Endothelial cell of umbilical vein (primary cell): Measurements from ENCODE around the gene ZNF423. TPM values are rescaled to one million over a fixed set of nuclear protein-coding genes. Genes with fewer than 3 reads are reported as not detected.

Source experiments
- BruUV-seq: library from RNA; stranded (reverse); fragments of 400-500 nt; replicated peaks from 2 replicates; lab custom pipeline; 2021; lab: Mats Ljungman, UMichigan
- CTCF ChIA-PET: fragments of 300-600, 350-600 bp; sonication (Branson Sonifier 250); formaldehyde crosslinking; loops from one replicate; lab custom pipeline; 2021; ENCODE audit warnings: antibody characterized with exemption, inconsistent platforms; lab: Charles Lee
- POLR2A ChIA-PET: fragments of 300-600, 350-600 bp; sonication (Branson Sonifier 250); formaldehyde crosslinking; loops from one replicate; lab custom pipeline; 2021; ENCODE audit warnings: antibody characterized with exemption, inconsistent platforms; lab: Charles Lee
- DNase-seq: peaks from one replicate; pipeline ENCODE4 v3.0.0-alpha.2; 2011; ENCODE audit warnings: low read depth, low spot score
- FAIRE-seq: peaks from 2 replicates; lab custom pipeline; 2011; peaks lifted over from hg19 to GRCh38; lab: Jason Lieb, UNC
- H2AFZ ChIP-seq: 2 replicates; pipeline ENCODE4 v1.6.0; 2012; ENCODE audit warnings: low read depth, low read length, control low read depth, inconsistent platforms
- H3K27ac ChIP-seq: 2 replicates; pipeline ENCODE4 v1.5.1; 2011; ENCODE audit warnings: low read depth, mild to moderate bottlenecking, control low read depth, low read length, moderate library complexity; ENCODE audit not compliant: insufficient read depth
- H3K27me3 ChIP-seq, 2 experiments: 2 replicates each; pipeline versions ENCODE4 v1.6.0 to v1.6.1; 2011; ENCODE audit warnings: low read length in 2 of 2, mixed read lengths in 1 of 2; ENCODE audit not compliant: control insufficient read depth in 2 of 2, insufficient read depth in 2 of 2
- H3K36me3 ChIP-seq, 2 experiments: 2 replicates in 1 of 2; 3 replicates in 1 of 2; pipeline ENCODE4 v1.5.1; 2011; ENCODE audit warnings: low read length in 2 of 2, mild to moderate bottlenecking in 1 of 2, moderate library complexity in 1 of 2; ENCODE audit not compliant: control insufficient read depth in 2 of 2, insufficient read depth in 2 of 2; ENCODE audit errors: extremely low read depth in 1 of 2
- H3K4me1 ChIP-seq: 3 replicates; pipeline ENCODE4 v1.5.1; 2011; ENCODE audit warnings: mild to moderate bottlenecking, low read length; ENCODE audit not compliant: control insufficient read depth, insufficient read depth; ENCODE audit errors: extremely low read depth
- H3K4me2 ChIP-seq: 2 replicates; pipeline ENCODE4 v1.6.1; 2011; ENCODE audit warnings: low read length, control low read depth, mixed read lengths; ENCODE audit not compliant: insufficient read depth
- H3K4me3 ChIP-seq, 3 experiments: fragments of 200-600 bp in 1 of 3; sonication (generic), shearing (Covaris generic) in 1 of 3; replicated peaks in 1 of 3; 2 replicates each; pipeline ENCODE4 v1.5.1; 2011 to 2016; ENCODE audit warnings: control low read depth in 3 of 3, low read length in 3 of 3, mild to moderate bottlenecking in 2 of 3, inconsistent platforms in 1 of 3, low read depth in 1 of 3, moderate library complexity in 1 of 3; ENCODE audit not compliant: insufficient read depth in 1 of 3
- H3K79me2 ChIP-seq: 2 replicates; pipeline ENCODE4 v1.6.0; 2012; ENCODE audit warnings: low read length, inconsistent platforms; ENCODE audit not compliant: control insufficient read depth, insufficient read depth
- H3K9ac ChIP-seq: replicated peaks from 2 replicates; pipeline ENCODE3; 2011; ENCODE audit warnings: low read length, control low read depth; ENCODE audit not compliant: insufficient read depth; ENCODE audit errors: extremely low read depth
- H3K9me1 ChIP-seq: replicated peaks from 3 replicates; pipeline ENCODE4 v1.6.0; 2011; ENCODE audit warnings: mild to moderate bottlenecking, low read length; ENCODE audit not compliant: control insufficient read depth, insufficient read depth; ENCODE audit errors: extremely low read depth
- H3K9me3 ChIP-seq: replicated peaks from 2 replicates; pipeline ENCODE4 v1.5.1; 2012; ENCODE audit warnings: low read length, inconsistent platforms; ENCODE audit not compliant: control insufficient read depth, insufficient read depth
- H4K20me1 ChIP-seq: replicated peaks from 2 replicates; pipeline ENCODE3; 2011; ENCODE audit warnings: mild to moderate bottlenecking, low read length; ENCODE audit not compliant: control insufficient read depth, insufficient read depth; ENCODE audit errors: extremely low read depth
- CTCF ChIP-seq, 2 donors: IDR thresholded peaks; 1 replicate in 1 of 2; 2 replicates in 1 of 2; pipeline ENCODE4 v1.5.1; 2011; ENCODE audit warnings: low read length in 2 of 2, mild to moderate bottlenecking in 2 of 2, moderate library complexity in 2 of 2, control low read depth in 1 of 2, inconsistent platforms in 1 of 2, low read depth in 1 of 2; ENCODE audit not compliant: insufficient read depth in 1 of 2; ENCODE audit errors: extremely low read depth in 1 of 2
- EZH2 ChIP-seq: IDR thresholded peaks from 2 replicates; pipeline ENCODE4 v1.6.1; 2012; ENCODE audit warnings: borderline replicate concordance, low read depth, mild to moderate bottlenecking, moderate library complexity, low read length, inconsistent platforms; ENCODE audit not compliant: severe bottlenecking
- FOS ChIP-seq: IDR thresholded peaks from 2 replicates; pipeline ENCODE4 v1.6.1; 2011; ENCODE audit warnings: mild to moderate bottlenecking, low read length, moderate library complexity, borderline replicate concordance; ENCODE audit not compliant: insufficient read depth
- GATA2 ChIP-seq: IDR thresholded peaks from 2 replicates; pipeline ENCODE4 v1.7.0; 2011; ENCODE audit warnings: low read depth, mild to moderate bottlenecking, moderate library complexity, mixed read lengths, low read length; ENCODE audit not compliant: insufficient read length, insufficient read depth
- JUN ChIP-seq: IDR thresholded peaks from 2 replicates; pipeline ENCODE4 v1.6.1; 2011; ENCODE audit warnings: borderline replicate concordance, low read depth; ENCODE audit not compliant: insufficient read length, insufficient read depth
- MAX ChIP-seq: IDR thresholded peaks from 2 replicates; pipeline ENCODE4 v1.6.1; 2011; ENCODE audit not compliant: insufficient read depth, insufficient read length
- MYC ChIP-seq: IDR thresholded peaks from one replicate; pipeline ENCODE4 v1.6.1; 2011; ENCODE audit warnings: mild to moderate bottlenecking, low read depth, low read length
- POLR2A ChIP-seq: IDR thresholded peaks from 2 replicates; pipeline ENCODE4 v1.6.1; 2012; ENCODE audit warnings: low read depth, mild to moderate bottlenecking, control low read depth, low read length
- POLR2AphosphoS5 ChIP-seq: IDR thresholded peaks from 2 replicates; pipeline ENCODE4 v1.6.1; 2012; ENCODE audit warnings: low read depth, mild to moderate bottlenecking, control low read depth, low read length, moderate library complexity; ENCODE audit not compliant: insufficient read depth
- dilution Hi-C: fragments of 300-500 bp; cut with MboI; formaldehyde crosslinking; loops from one replicate; pipeline ENCODE4 v1.15.0; 2019; ENCODE audit warnings: low sequenced_read_pairs; ENCODE audit not compliant: extremely low pct_ligation_motif_present
- intact Hi-C: fragments of 100-400 bp; cut with micrococcal nuclease; formaldehyde crosslinking; loops from one replicate; pipeline ENCODE4 v1.10.0; 2022
- polyA plus RNA-seq, 4 experiments: library from polyadenylated mRNA; depleted of rRNA in 3 of 4; stranded (reverse) in 3 of 4; unstranded in 1 of 4; fragments of >200 nt; gene quantifications; 2 replicates each; pipeline versions ENCODE4 v1.2.1 to v1.2.3, GENCODE V29; 2011 to 2012; ENCODE audit warnings: missing spikeins in 1 of 4
- total RNA-seq: library from RNA; stranded (reverse); gene quantifications from 2 replicates; pipeline ENCODE4 v1.2.3, GENCODE V29; 2021

ZNF423 gene
- total and polyA plus RNA-seq, 2 donors (not counting 3 experiments of a cell fraction or from before 2014, with no cell fraction given): 2.2 to 8.1 TPM

- ChIA-PET CTCF (interaction anchor here (1.3 to 1.4 kb wide), 2 partner anchors 13 to 27 kb away, joined by 3 to 6 read pairs; no protein-coding TSS in a partner anchor), POLR2A (no interaction called here)
- FAIRE-seq (no peak), DNase-seq (no peak)
- Histone ChIP-seq H3K9ac (no peak overlapping the region), H3K27me3 (no peaks in the 10 kb centered on the region), H3K79me2 (no peaks in the 10 kb centered on the region), H3K27ac (no peak overlapping the region), H3K9me1 (no peaks in the 10 kb centered on the region), H3K4me1 (peaks cover 23% of the 10 kb centered on the region), H4K20me1 (no peaks in the 10 kb centered on the region), H2AFZ (no peak overlapping the region), H3K9me3 (no peaks in the 10 kb centered on the region), H3K4me3 (no peak overlapping the region), H3K4me2 (no peak overlapping the region), H3K36me3 (no peaks in the 10 kb centered on the region)
- intact Hi-C loops: no loop called here
- dilution Hi-C loops: no loop called here
- no TSS peak for BruUV-seq
- TF ChIP-seq POLR2A (no peak), JUN (no peak), POLR2AphosphoS5 (no peak), CTCF (IDR thresholded peaks at IDR 0.05; ENCODE audit: extremely low read depth in 1 of 2, insufficient read depth in 1 of 2, low read depth in 1 of 2, low read length in 2 of 2) (no peak), MAX (no peak), EZH2 (no peak), FOS (no peak), MYC (no peak), GATA2 (no peak)
Observed at GRCh38 chr16:49830873-49831272, 25.0 kb downstream of the ZNF423 start.
